Measurements from ENCODE around the gene AHDC1.

GRCh38 chr1:27563591-27564471, 40.1 kb downstream of the AHDC1 start:
- TF ChIP-seq, protein P1, sequence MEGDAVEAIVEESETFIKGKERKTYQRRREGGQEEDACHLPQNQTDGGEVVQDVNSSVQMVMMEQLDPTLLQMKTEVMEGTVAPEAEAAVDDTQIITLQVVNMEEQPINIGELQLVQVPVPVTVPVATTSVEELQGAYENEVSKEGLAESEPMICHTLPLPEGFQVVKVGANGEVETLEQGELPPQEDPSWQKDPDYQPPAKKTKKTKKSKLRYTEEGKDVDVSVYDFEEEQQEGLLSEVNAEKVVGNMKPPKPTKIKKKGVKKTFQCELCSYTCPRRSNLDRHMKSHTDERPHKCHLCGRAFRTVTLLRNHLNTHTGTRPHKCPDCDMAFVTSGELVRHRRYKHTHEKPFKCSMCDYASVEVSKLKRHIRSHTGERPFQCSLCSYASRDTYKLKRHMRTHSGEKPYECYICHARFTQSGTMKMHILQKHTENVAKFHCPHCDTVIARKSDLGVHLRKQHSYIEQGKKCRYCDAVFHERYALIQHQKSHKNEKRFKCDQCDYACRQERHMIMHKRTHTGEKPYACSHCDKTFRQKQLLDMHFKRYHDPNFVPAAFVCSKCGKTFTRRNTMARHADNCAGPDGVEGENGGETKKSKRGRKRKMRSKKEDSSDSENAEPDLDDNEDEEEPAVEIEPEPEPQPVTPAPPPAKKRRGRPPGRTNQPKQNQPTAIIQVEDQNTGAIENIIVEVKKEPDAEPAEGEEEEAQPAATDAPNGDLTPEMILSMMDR (tag by site-specific recombination; IDR thresholded peaks at IDR 0.05) = no peak
- TF ChIP-seq ZNF274 (IDR thresholded peaks at IDR 0.05; ENCODE audit: low read length) = no peak
- no peak for TF ChIP-seq ZNF274 (tag by site-specific recombination; IDR thresholded peaks at IDR 0.05; ENCODE audit: borderline replicate concordance)
- no peak for TF ChIP-seq TCF7L2 (IDR thresholded peaks at IDR 0.05; ENCODE audit: borderline replicate concordance, low read depth, low read length)
- TF ChIP-seq ZNF544 (tag by site-specific recombination; IDR thresholded peaks at IDR 0.05) = no peak
- TF ChIP-seq ZNF112 (tag by site-specific recombination; IDR thresholded peaks at IDR 0.05) = no peak
- TF ChIP-seq ZNF664 (tag by site-specific recombination; IDR thresholded peaks at IDR 0.05) = no peak
